ENCODE measurements around the gene PGAM5. TPM values are rescaled to one million over a fixed set of nuclear protein-coding genes. Genes with fewer than 3 reads are reported as not detected.
A peak's percentile ranks its signal among the peaks of the same experiment; 100 is the strongest.

PGAM5 gene
- total RNA-seq, 1 donor from 2014 or later: 39.6 TPM

- TF ChIP-seq, protein P1, sequence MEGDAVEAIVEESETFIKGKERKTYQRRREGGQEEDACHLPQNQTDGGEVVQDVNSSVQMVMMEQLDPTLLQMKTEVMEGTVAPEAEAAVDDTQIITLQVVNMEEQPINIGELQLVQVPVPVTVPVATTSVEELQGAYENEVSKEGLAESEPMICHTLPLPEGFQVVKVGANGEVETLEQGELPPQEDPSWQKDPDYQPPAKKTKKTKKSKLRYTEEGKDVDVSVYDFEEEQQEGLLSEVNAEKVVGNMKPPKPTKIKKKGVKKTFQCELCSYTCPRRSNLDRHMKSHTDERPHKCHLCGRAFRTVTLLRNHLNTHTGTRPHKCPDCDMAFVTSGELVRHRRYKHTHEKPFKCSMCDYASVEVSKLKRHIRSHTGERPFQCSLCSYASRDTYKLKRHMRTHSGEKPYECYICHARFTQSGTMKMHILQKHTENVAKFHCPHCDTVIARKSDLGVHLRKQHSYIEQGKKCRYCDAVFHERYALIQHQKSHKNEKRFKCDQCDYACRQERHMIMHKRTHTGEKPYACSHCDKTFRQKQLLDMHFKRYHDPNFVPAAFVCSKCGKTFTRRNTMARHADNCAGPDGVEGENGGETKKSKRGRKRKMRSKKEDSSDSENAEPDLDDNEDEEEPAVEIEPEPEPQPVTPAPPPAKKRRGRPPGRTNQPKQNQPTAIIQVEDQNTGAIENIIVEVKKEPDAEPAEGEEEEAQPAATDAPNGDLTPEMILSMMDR (IDR thresholded peaks at IDR 0.05; ENCODE audit: unreplicated experiment): no peak
- no peak for DNase-seq (ENCODE audit: low spot score, unreplicated experiment)
- Mint-ChIP-seq H3K9me3 (ENCODE audit: low read depth) (no peaks in the 10 kb centered on the region), H3K27ac (peak overlapping the region; percentile 2), H3K4me1 (ENCODE audit: low read depth) (no peaks in the 10 kb centered on the region), H3K27me3 (no peaks in the 10 kb centered on the region), H3K4me3 (ENCODE audit: low read depth) (no peak overlapping the region), H3K36me3 (ENCODE audit: insufficient read depth) (peaks cover 29% of the 10 kb centered on the region)
Measured at GRCh38 chr12:132723015-132723763, 12.5 kb downstream of the PGAM5 start.

- TF ChIP-seq, protein P1 (IDR thresholded peaks at IDR 0.05; ENCODE audit: unreplicated experiment): no peak
- H3K27me3 Mint-ChIP-seq: no peaks in the 10 kb centered on the region
- no peaks in the 10 kb centered on the region for H3K9me3 Mint-ChIP-seq (ENCODE audit: low read depth)
- peak overlapping the region; percentile 2 for H3K27ac Mint-ChIP-seq
- no peak for DNase-seq (ENCODE audit: low spot score, unreplicated experiment)
- H3K4me1 Mint-ChIP-seq (ENCODE audit: low read depth): no peaks in the 10 kb centered on the region
- H3K36me3 Mint-ChIP-seq (ENCODE audit: insufficient read depth): peaks cover 32% of the 10 kb centered on the region
- no peak overlapping the region for H3K4me3 Mint-ChIP-seq (ENCODE audit: low read depth)
Measured at GRCh38 chr12:132723764-132724140, 13.1 kb downstream of the PGAM5 start.

DNA sequence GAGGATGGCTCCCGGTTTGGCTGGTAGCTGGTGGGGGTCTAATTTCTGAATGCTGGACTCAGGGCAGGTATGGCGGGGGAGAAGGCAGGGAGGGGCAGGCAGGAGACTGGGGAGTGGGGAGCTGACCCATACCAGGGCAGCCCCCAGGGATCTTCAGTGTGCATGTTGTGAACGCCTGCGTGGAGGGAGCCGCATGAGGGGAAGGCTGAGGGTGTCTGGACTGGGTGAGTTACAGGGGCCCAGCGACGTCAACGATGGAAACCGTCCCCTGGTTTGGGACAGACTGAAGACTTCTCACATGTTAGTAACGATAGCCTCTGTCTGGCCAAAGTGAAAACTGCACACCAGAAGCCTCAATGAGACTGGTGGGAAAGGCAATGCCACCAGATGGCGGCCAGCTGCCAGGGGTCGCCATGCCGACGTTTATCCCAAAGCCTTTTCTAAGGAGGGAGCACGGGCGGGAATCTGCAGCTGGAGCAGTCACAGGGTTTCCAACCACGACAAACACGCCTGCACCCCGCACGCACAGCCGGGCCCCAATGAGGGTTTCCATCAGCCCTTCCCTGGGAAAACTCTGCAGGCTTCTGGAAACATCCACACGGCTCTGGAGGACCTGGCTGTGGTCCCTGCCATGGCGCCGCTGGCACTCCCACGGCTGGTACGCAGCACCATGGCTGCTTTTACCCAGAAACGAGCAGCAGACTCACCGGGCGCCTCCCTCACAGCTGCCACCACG lies 14.0 kb downstream of the PGAM5 start:
- Mint-ChIP-seq H3K4me1 (ENCODE audit: low read depth) (no peaks in the 10 kb centered on the region), H3K27ac (peak overlapping the region; percentile 64), H3K4me3 (ENCODE audit: low read depth) (no peak overlapping the region), H3K27me3 (no peaks in the 10 kb centered on the region), H3K36me3 (ENCODE audit: insufficient read depth) (peaks cover 33% of the 10 kb centered on the region), H3K9me3 (ENCODE audit: low read depth) (no peaks in the 10 kb centered on the region)
- TF ChIP-seq, protein P1 (IDR thresholded peaks at IDR 0.05; ENCODE audit: unreplicated experiment): no peak
- DNase-seq (ENCODE audit: low spot score, unreplicated experiment): no peak

DNA sequence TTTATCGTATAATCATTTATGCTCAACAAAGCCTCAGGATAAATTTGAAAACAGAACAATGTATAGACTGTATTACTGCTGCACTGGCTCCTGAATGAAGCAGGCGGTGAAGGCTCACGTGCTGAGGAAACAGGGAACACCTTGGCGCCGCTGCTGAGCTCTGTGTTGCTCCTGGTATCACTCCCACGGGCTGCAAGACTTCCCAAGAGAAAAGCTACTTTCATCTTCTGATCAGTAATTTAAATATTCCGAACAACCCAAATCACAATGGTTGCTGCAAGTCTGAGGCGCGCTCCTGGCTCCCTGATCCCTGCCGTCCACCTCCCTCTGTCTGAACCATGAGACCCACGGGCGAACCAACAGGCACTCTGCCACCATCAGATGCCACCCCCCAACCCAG lies 15.7 kb downstream of the PGAM5 start:
- no peak overlapping the region for H3K27ac Mint-ChIP-seq
- no peaks in the 10 kb centered on the region for H3K4me1 Mint-ChIP-seq (ENCODE audit: low read depth)
- TF ChIP-seq, protein P1 (IDR thresholded peaks at IDR 0.05; ENCODE audit: unreplicated experiment): no peak
- no peak for DNase-seq (ENCODE audit: low spot score, unreplicated experiment)
- peaks cover 40% of the 10 kb centered on the region for H3K36me3 Mint-ChIP-seq (ENCODE audit: insufficient read depth)
- H3K27me3 Mint-ChIP-seq: no peaks in the 10 kb centered on the region
- H3K9me3 Mint-ChIP-seq (ENCODE audit: low read depth): no peaks in the 10 kb centered on the region
- H3K4me3 Mint-ChIP-seq (ENCODE audit: low read depth): no peak overlapping the region

DNA sequence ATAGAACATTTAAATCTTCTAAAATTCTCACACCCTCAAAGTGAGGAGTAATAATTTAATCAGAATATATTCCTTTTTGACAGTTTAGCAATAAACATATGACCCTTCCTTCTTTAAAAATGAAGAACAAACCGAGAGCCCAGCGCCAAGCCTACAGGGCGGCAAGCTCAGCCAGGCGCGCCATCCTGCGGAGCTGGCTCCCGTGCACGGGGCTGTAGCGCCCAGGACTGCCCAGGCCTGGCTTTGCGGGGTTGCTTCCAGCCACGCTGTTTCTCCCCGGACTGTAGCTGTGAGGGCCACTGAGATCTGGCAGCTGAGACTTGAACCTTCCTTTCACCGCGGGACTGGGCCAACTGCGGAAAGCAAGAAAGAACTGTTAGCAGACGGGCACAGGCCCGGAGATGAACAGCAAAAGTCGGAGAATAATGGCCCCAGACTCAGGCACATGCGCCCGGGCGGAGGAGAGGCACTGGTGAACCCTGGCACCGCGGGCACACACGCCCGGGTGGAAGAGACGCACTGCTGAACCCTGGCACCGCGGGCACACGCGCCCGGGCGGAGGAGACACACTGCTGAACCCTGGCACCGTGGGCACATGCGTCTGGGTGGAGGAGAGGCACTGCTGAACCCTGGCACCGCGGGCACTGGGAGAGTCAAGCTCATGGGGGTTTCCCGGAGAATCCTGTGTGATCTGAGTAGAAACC lies 16.6 kb downstream of the PGAM5 start:
- TF ChIP-seq, protein P1 (IDR thresholded peaks at IDR 0.05; ENCODE audit: unreplicated experiment): no peak
- H3K4me1 Mint-ChIP-seq (ENCODE audit: low read depth): no peaks in the 10 kb centered on the region
- no peak overlapping the region for H3K27ac Mint-ChIP-seq
- no peak for DNase-seq (ENCODE audit: low spot score, unreplicated experiment)
- H3K4me3 Mint-ChIP-seq (ENCODE audit: low read depth): no peak overlapping the region
- peaks cover 45% of the 10 kb centered on the region for H3K36me3 Mint-ChIP-seq (ENCODE audit: insufficient read depth)
- no peaks in the 10 kb centered on the region for H3K27me3 Mint-ChIP-seq
- no peaks in the 10 kb centered on the region for H3K9me3 Mint-ChIP-seq (ENCODE audit: low read depth)

Measured in progenitor cell of endocrine pancreas (in vitro differentiated cells).